Cardiac muscle cell (in vitro differentiated cells and primary cell): Measurements from ENCODE around the gene SKOR1. TPM values are rescaled to one million over a fixed set of nuclear protein-coding genes. Genes with fewer than 3 reads are reported as not detected.

Experiments
- DNase-seq, 2 donors: peaks; one replicate each; pipeline versions ENCODE4 v3.0.0 to v3.0.0-alpha.2; 2010 to 2017; ENCODE audit warnings: low read depth in 1 of 2, low spot score in 1 of 2
- H3K27ac ChIP-seq: fragments of 200-600 bp; sonication (generic); 2 replicates; pipeline ENCODE4 v1.5.1; 2016
- H3K27me3 ChIP-seq: fragments of 200-600 bp; sonication (generic); 2 replicates; pipeline ENCODE4 v1.6.0; 2016; ENCODE audit warnings: control low read depth
- H3K36me3 ChIP-seq: fragments of 200-600 bp; sonication (generic); 2 replicates; pipeline ENCODE4 v1.5.1; 2016; ENCODE audit warnings: control low read depth
- H3K4me1 ChIP-seq: fragments of 200-600 bp; sonication (generic); 2 replicates; pipeline ENCODE4 v1.8.1; 2017; ENCODE audit warnings: low read depth, mild to moderate bottlenecking, mixed run types
- H3K4me3 ChIP-seq: fragments of 200-600 bp; sonication (generic); 2 replicates; pipeline ENCODE4 v1.5.1; 2016; ENCODE audit warnings: mild to moderate bottlenecking
- H3K9me3 ChIP-seq: fragments of 200-600 bp; sonication (generic); 2 replicates; pipeline ENCODE4 v1.5.1; 2017; ENCODE audit warnings: low read depth, mild to moderate bottlenecking, control low read depth
- polyA plus RNA-seq: library from polyadenylated mRNA; unstranded; fragments of >200 nt; fragmentation: Nextera tagmentation; extraction: Ambion mirVana; gene quantifications from 2 replicates; pipeline ENCODE4 v1.2.1, GENCODE V29; 2016
- total RNA-seq: library from RNA; depleted of rRNA; stranded (reverse); fragments of >200 nt; gene quantifications from 2 replicates; pipeline ENCODE4 v1.2.3, GENCODE V29; 2016
- TF ChIP-seq, protein P1 (sequence below): IDR thresholded peaks from 2 replicates; pipeline ENCODE4 v1.5.1; 2012; ENCODE audit warnings: low read depth, mild to moderate bottlenecking, low read length

Gene SKOR1
- total and polyA plus RNA-seq, 2 experiments from 2014 or later, result 1.1 TPM; not detected in 1

GRCh38 chr15:67815036-67815592 lies 10.2 kb upstream of the SKOR1 start:
- no peaks in the 10 kb centered on the region for H3K36me3 ChIP-seq
- no peaks in the 10 kb centered on the region for H3K4me1 ChIP-seq
- no peak overlapping the region for H3K4me3 ChIP-seq
- no peaks in the 10 kb centered on the region for H3K9me3 ChIP-seq
- DNase-seq, result no peak
- peaks cover 90% of the 10 kb centered on the region for H3K27me3 ChIP-seq
- TF ChIP-seq, protein P1, sequence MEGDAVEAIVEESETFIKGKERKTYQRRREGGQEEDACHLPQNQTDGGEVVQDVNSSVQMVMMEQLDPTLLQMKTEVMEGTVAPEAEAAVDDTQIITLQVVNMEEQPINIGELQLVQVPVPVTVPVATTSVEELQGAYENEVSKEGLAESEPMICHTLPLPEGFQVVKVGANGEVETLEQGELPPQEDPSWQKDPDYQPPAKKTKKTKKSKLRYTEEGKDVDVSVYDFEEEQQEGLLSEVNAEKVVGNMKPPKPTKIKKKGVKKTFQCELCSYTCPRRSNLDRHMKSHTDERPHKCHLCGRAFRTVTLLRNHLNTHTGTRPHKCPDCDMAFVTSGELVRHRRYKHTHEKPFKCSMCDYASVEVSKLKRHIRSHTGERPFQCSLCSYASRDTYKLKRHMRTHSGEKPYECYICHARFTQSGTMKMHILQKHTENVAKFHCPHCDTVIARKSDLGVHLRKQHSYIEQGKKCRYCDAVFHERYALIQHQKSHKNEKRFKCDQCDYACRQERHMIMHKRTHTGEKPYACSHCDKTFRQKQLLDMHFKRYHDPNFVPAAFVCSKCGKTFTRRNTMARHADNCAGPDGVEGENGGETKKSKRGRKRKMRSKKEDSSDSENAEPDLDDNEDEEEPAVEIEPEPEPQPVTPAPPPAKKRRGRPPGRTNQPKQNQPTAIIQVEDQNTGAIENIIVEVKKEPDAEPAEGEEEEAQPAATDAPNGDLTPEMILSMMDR, result no peak
- no peak overlapping the region for H3K27ac ChIP-seq

DNA sequence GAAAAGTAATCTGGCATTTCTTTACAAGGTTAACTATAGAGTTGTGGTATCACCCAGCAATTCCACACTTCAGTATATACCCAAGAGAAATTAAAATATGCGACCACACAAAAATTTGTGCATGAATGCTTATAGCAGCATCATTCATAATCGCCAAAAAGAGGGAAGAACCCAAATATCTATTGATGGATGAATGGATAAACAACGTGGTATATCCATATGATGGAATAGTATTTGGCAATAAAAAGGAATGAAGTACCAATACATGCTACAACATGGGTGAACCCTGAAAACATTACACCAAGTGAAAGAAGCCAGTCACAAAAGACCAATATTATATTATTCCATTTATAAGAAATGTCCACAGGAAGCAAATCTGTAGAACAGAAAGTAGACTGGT lies 8.6 kb upstream of the SKOR1 start:
- no peak overlapping the region for H3K4me3 ChIP-seq
- H3K4me1 ChIP-seq, result no peaks in the 10 kb centered on the region
- no peak for DNase-seq
- TF ChIP-seq, protein P1, result no peak
- H3K9me3 ChIP-seq, result no peaks in the 10 kb centered on the region
- H3K27ac ChIP-seq, result no peak overlapping the region
- peaks cover 91% of the 10 kb centered on the region for H3K27me3 ChIP-seq
- no peaks in the 10 kb centered on the region for H3K36me3 ChIP-seq

- Histone ChIP-seq H3K9me3 (no peaks in the 10 kb centered on the region), H3K36me3 (no peaks in the 10 kb centered on the region), H3K4me1 (no peaks in the 10 kb centered on the region), H3K27me3 (peaks cover 91% of the 10 kb centered on the region), H3K27ac (no peak overlapping the region), H3K4me3 (no peak overlapping the region)
- DNase-seq, result no peak
- TF ChIP-seq, protein P1, result no peak
Measured at GRCh38 chr15:67818464-67818863, 6.8 kb upstream of the SKOR1 start.

- TF ChIP-seq, protein P1, result no peak
- H3K4me3 ChIP-seq, result no peak overlapping the region
- no peaks in the 10 kb centered on the region for H3K9me3 ChIP-seq
- H3K27me3 ChIP-seq, result peaks cover 94% of the 10 kb centered on the region
- no peak overlapping the region for H3K27ac ChIP-seq
- no peaks in the 10 kb centered on the region for H3K4me1 ChIP-seq
- no peak for DNase-seq
- H3K36me3 ChIP-seq, result no peaks in the 10 kb centered on the region
Measured at GRCh38 chr15:67819636-67820035, 5.7 kb upstream of the SKOR1 start.

GRCh38 chr15:67820122-67820991 lies 5.0 kb upstream of the SKOR1 start:
- DNase-seq, result no peak
- TF ChIP-seq, protein P1, result no peak
- no peak overlapping the region for H3K27ac ChIP-seq
- no peaks in the 10 kb centered on the region for H3K36me3 ChIP-seq
- no peak overlapping the region for H3K4me3 ChIP-seq
- H3K9me3 ChIP-seq, result no peaks in the 10 kb centered on the region
- no peaks in the 10 kb centered on the region for H3K4me1 ChIP-seq
- H3K27me3 ChIP-seq, result peaks cover 95% of the 10 kb centered on the region
